NCI-H1105 (cell line): Measurements from ENCODE around the gene CHRNA10.

Experiments
- DNase-seq: peaks from one replicate; lab custom pipeline; 2025; lab: John Stamatoyannopoulos, UW

CHRNA10 gene

GRCh38 chr11:3671334-3672254 is at the start of gene CHRNA10:
Gene CHRNA10 (minus strand): TSS chr11:3671384. CDS start chr11:3671312, 72 bp downstream.
- no peak for DNase-seq

- DNase-seq: no peak
These were observed 41.1 kb upstream of the CHRNA10 start for GRCh38 chr11:3712274-3712673.

- no peak for DNase-seq
These were observed 39.5 kb upstream of the CHRNA10 start for GRCh38 chr11:3710485-3711259.

- no peak for DNase-seq
These were observed 38.8 kb upstream of the CHRNA10 start for GRCh38 chr11:3709977-3710376.

GRCh38 chr11:3707176-3707575 is 36.0 kb upstream of the CHRNA10 start:
- no peak for DNase-seq

- no peak for DNase-seq
These were observed 32.2 kb upstream of the CHRNA10 start for GRCh38 chr11:3703383-3703782.

GRCh38 chr11:3700910-3701309 is 29.7 kb upstream of the CHRNA10 start:
- no peak for DNase-seq

- no peak for DNase-seq
These were observed 29.2 kb upstream of the CHRNA10 start for GRCh38 chr11:3700410-3700809.

GRCh38 chr11:3686751-3687150 is 15.6 kb upstream of the CHRNA10 start:
- DNase-seq: no peak

- no peak for DNase-seq
These were observed 14.7 kb upstream of the CHRNA10 start for GRCh38 chr11:3685923-3686322.

- no peak for DNase-seq
These were observed 13.6 kb upstream of the CHRNA10 start for GRCh38 chr11:3684819-3685172.

- DNase-seq: no peak
These were observed 13.1 kb upstream of the CHRNA10 start for GRCh38 chr11:3684129-3684818.

- no peak for DNase-seq
These were observed 11.9 kb upstream of the CHRNA10 start for GRCh38 chr11:3683039-3683438.

- no peak for DNase-seq
These were observed 7.9 kb upstream of the CHRNA10 start for GRCh38 chr11:3679077-3679476.

- DNase-seq: no peak
These were observed 4.8 kb upstream of the CHRNA10 start for GRCh38 chr11:3675971-3676370.

- DNase-seq: no peak
These were observed 3.0 kb upstream of the CHRNA10 start for GRCh38 chr11:3674189-3674588.

GRCh38 chr11:3669742-3670183 is 1.4 kb downstream of the CHRNA10 start:
- DNase-seq: no peak

- DNase-seq: no peak
These were observed 2.1 kb downstream of the CHRNA10 start for GRCh38 chr11:3669128-3669527.

GRCh38 chr11:3667149-3668035 is 3.8 kb downstream of the CHRNA10 start:
- no peak for DNase-seq

GRCh38 chr11:3666023-3666530 is 5.1 kb downstream of the CHRNA10 start:
- no peak for DNase-seq

- no peak for DNase-seq
These were observed 5.7 kb downstream of the CHRNA10 start for GRCh38 chr11:3665336-3666022.
